ENCODE results near the gene FOCAD. TPM values are rescaled to one million over a fixed set of nuclear protein-coding genes. Genes with fewer than 3 reads are reported as not detected.

FOCAD gene
- total RNA-seq, 1 donor from 2014 or later, result 146 TPM

GRCh38 chr9:20832775-20833174, 148.7 kb downstream of the FOCAD start:
- Histone ChIP-seq H3K27ac (no peak overlapping the region), H3K36me3 (no peaks in the 10 kb centered on the region), H3K4me1 (peaks cover 27% of the 10 kb centered on the region), H4K20me1 (ENCODE audit: low read depth) (peaks cover 11% of the 10 kb centered on the region), H3K79me2 (ENCODE audit: low read depth) (no peaks in the 10 kb centered on the region), H3K4me2 (no peak overlapping the region), H2AFZ (replicated peaks) (no peak overlapping the region), H3K9ac (no peak overlapping the region), H3K27me3 (no peaks in the 10 kb centered on the region), H3F3A (ENCODE audit: low read depth) (peaks cover 4% of the 10 kb centered on the region), H3K9me3 (ENCODE audit: low read depth) (no peaks in the 10 kb centered on the region), H3K4me3 (no peak overlapping the region)
- no peaks in the 10 kb centered on the region for H3K27me3 Mint-ChIP-seq (ENCODE audit: insufficient read depth, low read depth)
- no peak overlapping the region for H3K4me3 Mint-ChIP-seq
- TF ChIP-seq EZH2phosphoT487 (IDR thresholded peaks at IDR 0.05) (no peak), EZH2 (IDR thresholded peaks at IDR 0.05) (no peak)
- TF ChIP-seq, protein P1, sequence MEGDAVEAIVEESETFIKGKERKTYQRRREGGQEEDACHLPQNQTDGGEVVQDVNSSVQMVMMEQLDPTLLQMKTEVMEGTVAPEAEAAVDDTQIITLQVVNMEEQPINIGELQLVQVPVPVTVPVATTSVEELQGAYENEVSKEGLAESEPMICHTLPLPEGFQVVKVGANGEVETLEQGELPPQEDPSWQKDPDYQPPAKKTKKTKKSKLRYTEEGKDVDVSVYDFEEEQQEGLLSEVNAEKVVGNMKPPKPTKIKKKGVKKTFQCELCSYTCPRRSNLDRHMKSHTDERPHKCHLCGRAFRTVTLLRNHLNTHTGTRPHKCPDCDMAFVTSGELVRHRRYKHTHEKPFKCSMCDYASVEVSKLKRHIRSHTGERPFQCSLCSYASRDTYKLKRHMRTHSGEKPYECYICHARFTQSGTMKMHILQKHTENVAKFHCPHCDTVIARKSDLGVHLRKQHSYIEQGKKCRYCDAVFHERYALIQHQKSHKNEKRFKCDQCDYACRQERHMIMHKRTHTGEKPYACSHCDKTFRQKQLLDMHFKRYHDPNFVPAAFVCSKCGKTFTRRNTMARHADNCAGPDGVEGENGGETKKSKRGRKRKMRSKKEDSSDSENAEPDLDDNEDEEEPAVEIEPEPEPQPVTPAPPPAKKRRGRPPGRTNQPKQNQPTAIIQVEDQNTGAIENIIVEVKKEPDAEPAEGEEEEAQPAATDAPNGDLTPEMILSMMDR (IDR thresholded peaks at IDR 0.05), result no peak
- peaks cover 15% of the 10 kb centered on the region for H3K36me3 Mint-ChIP-seq
- no peak for DNase-seq (ENCODE audit: low spot score)
- H3K27ac Mint-ChIP-seq, result no peak overlapping the region
- H3K4me1 Mint-ChIP-seq, result peaks cover 31% of the 10 kb centered on the region
- peaks cover 3% of the 10 kb centered on the region for H3K9me3 Mint-ChIP-seq

- H3K9ac ChIP-seq, result no peak overlapping the region
- H3K27me3 Mint-ChIP-seq (ENCODE audit: insufficient read depth, low read depth), result no peaks in the 10 kb centered on the region
- H3F3A ChIP-seq (ENCODE audit: low read depth), result peaks cover 4% of the 10 kb centered on the region
- H3K4me3 ChIP-seq, result no peak overlapping the region
- H3K4me2 ChIP-seq, result peak overlapping the region; percentile 24
- no peak for TF ChIP-seq EZH2 (IDR thresholded peaks at IDR 0.05)
- TF ChIP-seq EZH2phosphoT487 (IDR thresholded peaks at IDR 0.05), result no peak
- TF ChIP-seq, protein P1 (IDR thresholded peaks at IDR 0.05), result no peak
- peaks cover 11% of the 10 kb centered on the region for H4K20me1 ChIP-seq (ENCODE audit: low read depth)
- H3K9me3 Mint-ChIP-seq, result peaks cover 7% of the 10 kb centered on the region
- no peaks in the 10 kb centered on the region for H3K9me3 ChIP-seq (ENCODE audit: low read depth)
- H2AFZ ChIP-seq (replicated peaks), result no peak overlapping the region
- H3K4me3 Mint-ChIP-seq, result peak overlapping the region; percentile 70
- peaks cover 27% of the 10 kb centered on the region for H3K4me1 ChIP-seq
- H3K27me3 ChIP-seq, result no peaks in the 10 kb centered on the region
- H3K36me3 Mint-ChIP-seq, result peaks cover 16% of the 10 kb centered on the region
- H3K79me2 ChIP-seq (ENCODE audit: low read depth), result no peaks in the 10 kb centered on the region
- H3K4me1 Mint-ChIP-seq, result peaks cover 38% of the 10 kb centered on the region
- H3K27ac Mint-ChIP-seq, result peak overlapping the region; percentile 93
- no peak overlapping the region for H3K27ac ChIP-seq
- DNase-seq (ENCODE audit: low spot score), result no peak
- H3K36me3 ChIP-seq, result no peaks in the 10 kb centered on the region
These were observed 151.6 kb downstream of the FOCAD start for GRCh38 chr9:20835377-20836286.

DNA sequence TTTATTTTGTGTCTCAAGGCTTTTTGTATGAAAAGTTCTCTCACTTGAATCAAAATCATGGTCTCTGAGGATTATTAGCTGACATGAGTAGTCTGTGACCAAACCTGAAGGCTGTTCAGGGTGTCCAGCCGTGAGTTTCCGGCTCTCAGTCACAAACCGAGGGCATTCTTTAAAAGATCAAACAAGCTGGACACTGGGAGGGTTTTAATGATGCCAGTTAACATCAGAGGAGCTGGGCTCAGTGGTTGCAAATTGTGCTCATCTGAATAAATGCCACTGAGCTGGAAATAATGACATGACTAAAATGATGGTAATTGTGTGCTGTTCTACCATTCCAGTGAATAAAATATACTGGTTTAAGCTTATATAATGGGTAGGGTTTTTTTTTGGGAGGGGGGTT, 153.1 kb downstream of the FOCAD start:
- H3K4me1 ChIP-seq, result peaks cover 27% of the 10 kb centered on the region
- no peaks in the 10 kb centered on the region for H3K9me3 ChIP-seq (ENCODE audit: low read depth)
- H3F3A ChIP-seq (ENCODE audit: low read depth), result peaks cover 4% of the 10 kb centered on the region
- H2AFZ ChIP-seq (replicated peaks), result no peak overlapping the region
- Mint-ChIP-seq H3K36me3 (peaks cover 18% of the 10 kb centered on the region), H3K27me3 (ENCODE audit: insufficient read depth, low read depth) (no peaks in the 10 kb centered on the region), H3K27ac (peak overlapping the region; percentile 11), H3K4me1 (peaks cover 38% of the 10 kb centered on the region), H3K4me3 (peak overlapping the region; percentile 46), H3K9me3 (peaks cover 21% of the 10 kb centered on the region)
- H3K9ac ChIP-seq, result no peak overlapping the region
- H4K20me1 ChIP-seq (ENCODE audit: low read depth), result peaks cover 11% of the 10 kb centered on the region
- TF ChIP-seq, protein P1 (IDR thresholded peaks at IDR 0.05), result no peak
- TF ChIP-seq EZH2 (IDR thresholded peaks at IDR 0.05), result no peak
- TF ChIP-seq EZH2phosphoT487 (IDR thresholded peaks at IDR 0.05), result no peak
- H3K79me2 ChIP-seq (ENCODE audit: low read depth), result no peaks in the 10 kb centered on the region
- DNase-seq (ENCODE audit: low spot score), result peak; percentile 38
- H3K4me2 ChIP-seq, result peak overlapping the region; percentile 45
- H3K27me3 ChIP-seq, result no peaks in the 10 kb centered on the region
- H3K27ac ChIP-seq, result peak overlapping the region; percentile 12
- H3K4me3 ChIP-seq, result no peak overlapping the region
- H3K36me3 ChIP-seq, result peaks cover 6% of the 10 kb centered on the region

Data from neural progenitor cell (in vitro differentiated cells).